CD4-positive, alpha-beta T cell (primary cell): ENCODE measurements around the gene BSCL2. TPM values are rescaled to one million over a fixed set of nuclear protein-coding genes. Genes with fewer than 3 reads are reported as not detected.

Experiments
- ATAC-seq: fragments of 200-7000 bp; cut with Tn5 transposase; one replicate; pipeline ENCODE4 v1.10.0; 2022; ENCODE audit warnings: mild to moderate bottlenecking; ENCODE audit not compliant: poor library complexity
- CTCF ChIA-PET: fragments of 350-600 bp; sonication (Branson Sonifier 250); formaldehyde crosslinking; loops from one replicate; lab custom pipeline; 2021; ENCODE audit warnings: antibody characterized with exemption, inconsistent platforms; lab: Charles Lee
- POLR2A ChIA-PET: fragments of 350-600 bp; sonication (Branson Sonifier 250); formaldehyde crosslinking; loops from one replicate; lab custom pipeline; 2021; ENCODE audit warnings: antibody characterized with exemption, inconsistent platforms; lab: Charles Lee
- DNase-seq, 14 experiments: peaks; one replicate each; pipeline ENCODE4 v3.0.0-alpha.2; 2013 to 2020; ENCODE audit warnings: mixed read lengths in 2 of 14
- H3K27ac ChIP-seq, 2 donors: one replicate each; pipeline versions ENCODE4 v1.5.1 to v1.7.0; 2013; ENCODE audit warnings: low read length in 2 of 2, low read depth in 1 of 2, mild to moderate bottlenecking in 1 of 2
- H3K27me3 ChIP-seq, 2 experiments: 1 replicate in 1 of 2; 2 replicates in 1 of 2; pipeline versions ENCODE4 v1.6.1 to v1.7.0; 2013; ENCODE audit warnings: low read length in 2 of 2, control low read depth in 1 of 2, mild to moderate bottlenecking in 1 of 2, moderate library complexity in 1 of 2; ENCODE audit not compliant: insufficient read depth in 2 of 2, control insufficient read depth in 1 of 2
- H3K36me3 ChIP-seq: one replicate; pipeline ENCODE4 v1.6.1; 2013; ENCODE audit warnings: low read length, control low read depth; ENCODE audit not compliant: insufficient read depth
- H3K4me1 ChIP-seq: one replicate; pipeline ENCODE4 v1.6.1; 2013; ENCODE audit warnings: low read length, control low read depth; ENCODE audit not compliant: insufficient read depth
- H3K4me3 ChIP-seq: one replicate; pipeline ENCODE4 v1.5.1; 2013; ENCODE audit warnings: mild to moderate bottlenecking, low read length, moderate library complexity
- H3K9me3 ChIP-seq, 2 experiments: 1 replicate in 1 of 2; 2 replicates in 1 of 2; pipeline versions ENCODE4 v1.6.1 to v1.7.0; 2013; ENCODE audit warnings: low read length in 2 of 2, mild to moderate bottlenecking in 2 of 2, control low read depth in 1 of 2, moderate library complexity in 1 of 2; ENCODE audit not compliant: control insufficient read depth in 1 of 2, insufficient read depth in 1 of 2
- H3K27ac Mint-ChIP-seq: one replicate; pipeline ENCODE4 v1.8.0; 2020; ENCODE audit warnings: mixed read lengths
- H3K27me3 Mint-ChIP-seq: one replicate; pipeline ENCODE4 v1.8.0; 2021; ENCODE audit warnings: mixed read lengths
- H3K36me3 Mint-ChIP-seq: one replicate; pipeline ENCODE4 v1.8.0; 2021; ENCODE audit warnings: low read depth, mixed read lengths
- H3K4me1 Mint-ChIP-seq: one replicate; pipeline ENCODE4 v1.8.0; 2021; ENCODE audit warnings: low read depth, mixed read lengths
- H3K4me3 Mint-ChIP-seq: one replicate; pipeline ENCODE4 v1.8.0; 2020; ENCODE audit warnings: mild to moderate bottlenecking, mixed read lengths
- H3K9me3 Mint-ChIP-seq: one replicate; pipeline ENCODE4 v1.8.0; 2020; ENCODE audit warnings: mixed read lengths
- CTCF ChIP-seq: fragments of 200-600 bp; IDR thresholded peaks from one replicate; pipeline ENCODE4 v1.8.0; 2022; ENCODE audit warnings: antibody characterized with exemption, mild to moderate bottlenecking
- intact Hi-C, 2 experiments: fragments of 100-400 bp; cut with DNase I in 1 of 2; cut with micrococcal nuclease in 1 of 2; formaldehyde crosslinking; loops; one replicate each; pipeline versions ENCODE4 v1.15.1 to v1.9.0; 2023 to 2025; cut with DNase I, micrococcal nuclease
- total RNA-seq, 174 experiments: library from RNA in 2 of 174; stranded (reverse) in 2 of 174; gene quantifications; one replicate each; pipeline ENCODE4 v1.2.3 and lab custom pipeline; 2021 to 2026

The BSCL2 gene
- total RNA-seq, 2 experiments from 2014 or later = 17.1 to 20.0 TPM

GRCh38 chr11:62680825-62681240 lies 26.4 kb downstream of the BSCL2 start:
- Histone ChIP-seq H3K4me1 (peaks cover 33% of the 10 kb centered on the region), H3K9me3 (no peaks in the 10 kb centered on the region), H3K36me3 (peaks cover 23% of the 10 kb centered on the region), H3K27me3 (no peaks in the 10 kb centered on the region), H3K27ac (no peak overlapping the region), H3K4me3 (no peak overlapping the region)
- ATAC-seq = peak; percentile 77
- peak in 12 of 14 experiments; percentile 9 to 78 (median 18) for DNase-seq
- ChIA-PET CTCF (interaction anchor here (0.6 to 2.7 kb wide), 15 partner anchors 8 to 256 kb away, joined by 3 to 12 read pairs (median 5); partner anchors contain the start of genes C11orf98, CSKMT, LBHD1 and LRRN4CL), POLR2A (interaction anchor here (0.7 to 3.8 kb wide), 13 partner anchors 9 to 160 kb away, joined by 3 to 43 read pairs (median 5); partner anchors contain the start of genes AHNAK, C11orf98, CSKMT and GANAB)
- H3K27ac Mint-ChIP-seq = peak overlapping the region; percentile 87
- no peaks in the 10 kb centered on the region for H3K27me3 Mint-ChIP-seq
- TF ChIP-seq CTCF = peak; percentile 28
- H3K36me3 Mint-ChIP-seq = peaks cover 33% of the 10 kb centered on the region
- H3K4me3 Mint-ChIP-seq = peak overlapping the region; percentile 92
- intact Hi-C loops = no loop called here
- H3K9me3 Mint-ChIP-seq = no peaks in the 10 kb centered on the region
- H3K4me1 Mint-ChIP-seq = peaks cover 37% of the 10 kb centered on the region

GRCh38 chr11:62678770-62679696 lies 28.2 kb downstream of the BSCL2 start, which contains the start of gene UBXN1:
UBXN1 (minus strand) TSS chr11:62679073; CDS start chr11:62678923, 150 bp downstream.
- no peaks in the 10 kb centered on the region for H3K27me3 ChIP-seq
- DNase-seq (peak; percentile 68 to 93 (median 76)), ATAC-seq (peak; percentile 84)
- Mint-ChIP-seq H3K9me3 (no peaks in the 10 kb centered on the region), H3K4me1 (peaks cover 46% of the 10 kb centered on the region), H3K27ac (peak within 1 kb of the TSS; percentile 87), H3K4me3 (peak within 1 kb of the TSS; percentile 91), H3K36me3 (peaks cover 38% of the 10 kb centered on the region), H3K27me3 (no peaks in the 10 kb centered on the region)
- CTCF ChIA-PET = interaction anchor here (0.6 to 2.1 kb wide), 3 partner anchors 14 to 87 kb away, joined by 3 to 7 read pairs (median 4); partner anchors contain the start of genes C11orf98, CSKMT and TUT1
- H3K36me3 ChIP-seq = peaks cover 33% of the 10 kb centered on the region
- H3K4me3 ChIP-seq = peak within 1 kb of the TSS; percentile 100
- intact Hi-C loops = loop anchor here in 1 of 2 experiments (1.0 kb wide), 1 partner anchor 27 kb away; no protein-coding TSS in a partner anchor
- peak within 1 kb of the TSS; percentile 97 for H3K27ac ChIP-seq
- POLR2A ChIA-PET = interaction anchor here (0.6 to 3.8 kb wide), 10 partner anchors 14 to 202 kb away, joined by 3 to 43 read pairs (median 4); partner anchors contain the start of genes BSCL2, C11orf98, CSKMT and EEF1G
- TF ChIP-seq CTCF = no peak
- peaks cover 33% of the 10 kb centered on the region for H3K4me1 ChIP-seq
- H3K9me3 ChIP-seq = no peaks in the 10 kb centered on the region

GRCh38 chr11:62678433-62678769 lies 28.8 kb downstream of the BSCL2 start:
- POLR2A ChIA-PET = interaction anchor here (0.6 to 3.8 kb wide), 7 partner anchors 13 to 163 kb away, joined by 3 to 43 read pairs (median 5); partner anchors contain the start of genes C11orf98, CSKMT, EEF1G and INTS5
- intact Hi-C loops = no loop called here
- Mint-ChIP-seq H3K4me1 (peaks cover 46% of the 10 kb centered on the region), H3K27me3 (no peaks in the 10 kb centered on the region), H3K27ac (peak overlapping the region; percentile 87), H3K36me3 (peaks cover 38% of the 10 kb centered on the region), H3K9me3 (no peaks in the 10 kb centered on the region), H3K4me3 (peak overlapping the region; percentile 91)
- CTCF ChIA-PET = no interaction called here
- Histone ChIP-seq H3K9me3 (no peaks in the 10 kb centered on the region), H3K27me3 (no peaks in the 10 kb centered on the region), H3K4me3 (peak overlapping the region; percentile 100), H3K4me1 (peaks cover 35% of the 10 kb centered on the region), H3K36me3 (peaks cover 36% of the 10 kb centered on the region), H3K27ac (peak overlapping the region; percentile 97)
- ATAC-seq (no peak), DNase-seq (no peak)
- no peak for TF ChIP-seq CTCF
